NOMO-1 treated with DMSO at 0.1 percent for 48 hours (cell line): ENCODE measurements around the gene ERC2.

ENCODE experiments used
- DNase-seq: peaks from one replicate; lab custom pipeline; 2025; ENCODE audit not compliant: unreplicated experiment; lab: John Stamatoyannopoulos, UW

The ERC2 gene

DNA sequence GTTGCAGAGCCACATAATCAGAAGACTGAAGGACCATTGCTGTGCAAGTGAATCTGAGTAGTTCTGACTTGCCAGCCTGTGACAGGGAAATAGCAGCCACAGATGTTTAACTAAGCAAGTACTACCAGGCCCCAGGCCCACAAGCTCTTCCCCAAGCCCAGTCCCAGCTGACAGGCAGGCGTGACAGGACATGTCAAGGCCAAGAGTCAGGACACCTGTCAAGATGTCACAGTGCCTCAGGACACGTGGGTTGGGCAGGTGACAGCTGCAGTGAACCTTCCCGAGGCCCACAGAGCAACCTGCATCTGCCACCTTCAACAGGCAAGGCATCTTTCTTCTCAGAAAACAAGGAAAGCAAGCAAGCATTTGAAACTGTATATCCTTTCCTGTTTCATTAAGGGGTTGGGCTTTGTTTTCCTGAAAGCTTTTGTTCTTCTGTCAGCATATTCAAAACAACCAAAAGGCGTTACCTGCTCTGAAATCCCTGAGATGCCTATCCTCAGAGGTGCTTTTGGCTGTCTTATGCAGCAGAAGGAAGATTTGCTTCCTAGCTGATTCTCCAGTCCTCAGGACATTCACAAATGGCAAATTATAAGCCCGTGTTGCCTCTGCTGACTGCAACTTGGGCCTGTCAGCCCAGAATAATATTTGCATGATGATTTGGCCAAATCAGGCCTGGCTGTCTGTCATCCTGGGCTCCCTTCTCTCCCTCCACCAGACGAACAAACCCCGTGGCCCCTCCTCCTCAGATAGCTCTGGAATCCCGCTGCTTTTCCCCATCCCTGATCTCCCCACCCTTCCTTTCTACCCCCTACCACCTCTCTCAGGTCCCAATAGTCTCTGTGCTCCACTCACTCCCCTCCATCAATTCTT is 809.3 kb downstream of the ERC2 start:
- no peak for DNase-seq

DNA sequence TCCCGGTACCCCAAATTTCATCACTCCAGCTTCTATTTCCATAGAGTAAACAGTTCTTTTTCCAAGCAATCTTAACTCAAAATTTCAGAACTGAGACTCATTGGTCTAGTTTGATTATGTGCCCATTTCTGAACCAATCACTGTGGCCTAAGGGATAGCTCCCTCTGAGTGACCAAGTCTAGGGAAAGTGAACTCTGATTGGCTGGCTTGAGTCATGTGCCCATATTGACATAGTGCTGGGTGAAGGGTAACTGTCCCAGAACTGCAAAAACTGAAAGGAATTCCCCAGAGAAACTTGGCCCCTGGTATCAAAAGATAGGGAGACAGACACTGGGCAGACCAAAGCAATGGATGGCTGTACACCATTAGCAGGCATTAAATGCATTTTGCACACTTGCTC is 810.0 kb downstream of the ERC2 start:
- no peak for DNase-seq

- DNase-seq: no peak
Measured at GRCh38 chr3:55655544-55655943, 812.7 kb downstream of the ERC2 start.

DNA sequence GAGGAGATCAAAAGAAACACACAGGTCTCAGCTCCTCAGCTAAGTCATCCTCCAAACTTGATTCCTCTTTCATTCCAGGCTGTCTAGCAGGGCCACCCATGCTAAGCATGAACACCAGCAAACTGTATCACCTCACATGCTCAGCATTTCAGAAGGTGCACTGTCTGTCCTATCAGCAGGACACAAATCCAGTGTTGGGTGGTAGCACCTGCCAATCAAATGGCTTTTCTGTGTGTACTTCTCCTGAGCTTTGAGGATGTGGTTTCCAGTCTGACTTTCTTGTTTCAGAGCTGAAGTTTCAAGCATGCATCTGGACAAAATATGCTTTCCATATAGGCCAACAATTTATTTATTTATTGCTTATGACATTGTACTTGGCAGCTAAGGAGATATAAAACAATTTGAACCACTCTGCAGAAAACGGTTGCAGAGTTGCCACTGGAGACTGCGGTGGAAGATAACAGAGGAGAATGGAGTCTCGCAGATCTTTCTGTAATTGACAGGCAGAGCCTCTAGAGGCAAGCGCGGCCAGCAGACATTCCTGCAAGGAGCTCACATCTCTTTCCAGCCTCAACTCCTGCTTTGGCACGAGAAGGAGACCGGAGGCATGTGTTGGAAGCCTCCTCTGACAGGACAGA is 814.0 kb downstream of the ERC2 start:
- DNase-seq: no peak

DNA sequence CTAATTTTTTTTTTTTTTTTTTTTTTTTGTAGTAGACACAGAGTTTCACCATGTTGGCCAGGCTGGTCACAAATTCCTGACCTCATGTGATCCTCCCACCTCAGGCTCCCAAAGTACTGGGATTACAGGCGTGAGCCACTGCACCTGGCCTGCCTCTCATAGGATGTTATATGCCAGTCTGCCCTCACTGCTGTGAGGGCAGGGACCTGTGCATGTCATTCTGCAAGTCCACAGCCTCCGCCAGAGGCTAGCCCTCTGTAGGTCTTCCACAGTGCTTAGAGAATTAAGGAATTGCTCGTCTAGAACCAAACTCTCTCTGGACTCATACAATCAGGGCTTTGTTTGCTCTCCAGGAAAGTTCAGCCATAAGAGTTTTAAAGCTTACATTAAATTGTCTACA is 817.3 kb downstream of the ERC2 start:
- no peak for DNase-seq

GRCh38 chr3:55650011-55650410 is 818.3 kb downstream of the ERC2 start:
- no peak for DNase-seq

- DNase-seq: no peak
Measured at GRCh38 chr3:55649554-55649953, 818.7 kb downstream of the ERC2 start.

GRCh38 chr3:55648591-55649318 is 819.5 kb downstream of the ERC2 start:
- DNase-seq: no peak

- no peak for DNase-seq
Measured at GRCh38 chr3:55647670-55648069, 820.6 kb downstream of the ERC2 start.

DNA sequence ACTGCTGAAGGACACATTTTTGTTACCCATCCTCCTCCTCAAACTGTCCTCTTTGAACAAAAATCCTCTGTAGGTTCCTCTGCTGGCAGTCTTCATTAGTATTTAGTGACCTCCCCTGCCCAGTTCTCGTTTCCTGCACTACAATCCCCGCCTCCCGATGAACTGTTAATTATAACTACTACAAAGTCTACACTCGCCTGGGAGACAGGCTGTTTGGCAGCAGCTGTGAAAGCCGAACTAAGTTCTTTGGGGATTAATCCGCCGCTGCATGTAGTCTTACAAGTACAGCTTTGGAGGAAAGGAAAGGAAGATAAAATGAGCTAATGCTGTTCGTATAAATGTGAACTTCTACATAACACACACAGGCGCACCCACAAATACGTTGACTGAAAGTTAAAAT is 821.2 kb downstream of the ERC2 start:
- no peak for DNase-seq

- DNase-seq: no peak
Measured at GRCh38 chr3:55646121-55646520, 822.1 kb downstream of the ERC2 start.

DNA sequence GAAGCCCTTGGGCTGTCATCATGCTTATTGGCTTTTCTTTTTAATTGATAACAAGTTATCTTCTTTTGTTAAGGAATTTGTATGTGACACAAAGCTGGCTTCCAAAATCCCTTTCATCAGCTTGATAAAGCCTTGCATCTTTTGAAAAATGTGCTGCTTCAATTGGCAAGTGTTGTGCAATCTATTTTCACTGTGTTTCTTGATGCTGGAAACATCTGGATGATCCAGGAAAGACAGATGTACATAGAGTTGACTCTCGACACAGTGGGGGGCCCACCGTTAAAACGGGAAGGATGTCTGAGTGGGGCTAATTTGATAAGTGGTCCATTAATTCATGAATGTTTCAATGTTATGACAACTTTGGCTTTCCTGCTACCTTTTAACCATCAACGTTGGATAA is 822.8 kb downstream of the ERC2 start:
- DNase-seq: no peak

GRCh38 chr3:55643283-55643682 is 825.0 kb downstream of the ERC2 start:
- DNase-seq: no peak

GRCh38 chr3:55641964-55642363 is 826.3 kb downstream of the ERC2 start:
- DNase-seq: no peak

DNA sequence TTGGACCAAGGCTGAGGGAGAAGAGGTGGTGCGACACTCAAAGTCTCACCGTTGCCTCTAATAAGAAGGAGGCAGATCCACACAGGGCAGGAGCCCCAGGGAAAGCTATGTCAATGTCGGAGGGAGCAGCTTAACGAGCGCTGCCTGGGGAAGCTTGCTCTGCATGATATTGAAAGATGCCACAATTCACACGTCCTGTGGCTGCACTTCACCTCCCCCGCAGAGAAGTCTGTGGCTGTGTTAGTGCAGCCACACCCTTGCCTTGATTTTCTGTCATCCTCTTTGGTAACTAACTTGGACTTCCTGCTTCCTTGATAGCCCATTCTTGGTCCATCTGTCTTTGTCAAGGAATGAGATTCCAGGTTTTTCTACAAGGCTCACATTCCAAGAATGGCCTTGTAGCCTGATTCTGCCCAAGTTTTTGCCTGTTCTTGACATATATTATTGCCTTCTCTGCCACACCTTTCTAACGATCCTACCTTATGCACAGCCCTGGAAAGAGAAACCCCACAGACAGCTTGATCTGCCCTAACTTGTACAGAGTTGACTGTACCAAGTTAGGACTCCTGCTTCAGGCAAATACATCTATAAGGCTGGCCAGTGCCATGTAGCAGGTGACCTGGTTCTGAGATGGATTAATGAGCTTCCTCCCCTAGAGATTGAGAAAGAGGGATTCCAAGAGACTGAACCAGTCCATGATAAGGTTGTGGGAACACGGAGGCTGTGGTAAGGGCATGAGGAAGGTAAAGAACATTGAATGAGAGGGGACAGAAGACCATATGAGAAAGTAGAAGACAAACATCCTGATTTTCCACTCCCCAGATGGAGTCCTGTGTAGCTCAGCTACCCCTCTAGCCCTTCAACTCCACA is 828.1 kb downstream of the ERC2 start:
- DNase-seq: no peak

DNA sequence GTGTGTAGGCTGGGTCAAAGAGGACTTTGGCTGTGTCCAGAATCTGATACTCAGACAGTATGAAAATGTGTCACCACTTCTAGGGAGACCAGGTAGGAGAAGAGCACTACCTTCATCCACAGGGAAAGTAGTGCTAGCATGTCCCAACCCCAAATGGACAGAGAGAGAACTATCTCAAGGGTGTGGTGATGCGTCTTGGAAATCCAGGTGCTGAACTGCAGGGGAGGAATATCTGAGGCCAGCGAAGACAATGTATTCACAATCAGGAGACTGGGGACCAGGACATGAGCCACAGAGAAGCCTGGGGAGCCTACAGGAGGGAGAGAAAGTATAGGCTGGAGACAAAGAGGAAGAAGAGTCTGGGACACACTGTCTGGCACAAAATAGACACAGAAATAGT is 829.1 kb downstream of the ERC2 start:
- no peak for DNase-seq

- DNase-seq: no peak
Measured at GRCh38 chr3:55637906-55638638, 830.2 kb downstream of the ERC2 start.

- no peak for DNase-seq
Measured at GRCh38 chr3:55636300-55637195, 831.7 kb downstream of the ERC2 start.

GRCh38 chr3:55634345-55634744 is 833.9 kb downstream of the ERC2 start:
- no peak for DNase-seq
